HEK293 (cell line): Measurements from ENCODE around the gene PLCXD1.

ENCODE experiments used
- CTCF ChIA-PET: fragments of 350-600 bp; formaldehyde crosslinking; extraction: SDS; loops from one replicate; lab custom pipeline; 2021; ENCODE audit warnings: antibody characterized with exemption; lab: Yijun Ruan, JAX
- POLR2A ChIA-PET: fragments of 300-600 bp; formaldehyde crosslinking; extraction: SDS; loops from one replicate; lab custom pipeline; 2020; ENCODE audit warnings: antibody characterized with exemption, inconsistent platforms; lab: Yijun Ruan, JAX
- H3K27ac ChIP-seq: fragments of 200-500 bp; sonication (Bioruptor generic); 2 replicates; pipeline ENCODE4 v1.5.1; 2014; ENCODE audit warnings: low read depth, low read length, control low read depth, inconsistent platforms; ENCODE audit errors: extremely low read depth
- H3K36me3 ChIP-seq, 2 experiments: fragments of 200-500 bp in 1 of 2; sonication (Bioruptor generic) in 1 of 2; 1 replicate in 1 of 2; 2 replicates in 1 of 2; pipeline ENCODE4 v1.5.1; 2014 to 2017; ENCODE audit warnings: inconsistent platforms in 2 of 2, low read length in 2 of 2; ENCODE audit not compliant: control insufficient read depth in 2 of 2, insufficient read depth in 1 of 2
- H3K4me1 ChIP-seq: fragments of 200-500 bp; sonication (Bioruptor generic); 2 replicates; pipeline ENCODE4 v1.5.1; 2014; ENCODE audit warnings: mild to moderate bottlenecking, low read length, inconsistent platforms; ENCODE audit not compliant: control insufficient read depth, insufficient read depth
- H3K4me3 ChIP-seq: 2 replicates; pipeline ENCODE4 v1.5.1; 2011; ENCODE audit warnings: low read depth, mild to moderate bottlenecking, control low read depth, low read length, moderate library complexity
- H3K9me3 ChIP-seq: fragments of 200-500 bp; sonication (Bioruptor generic); 2 replicates; pipeline ENCODE4 v1.5.1; 2014; ENCODE audit warnings: low read depth, low read length, inconsistent platforms; ENCODE audit not compliant: control insufficient read depth, insufficient read depth
- GLIS1 ChIP-seq: fragments of 450-650 bp; formaldehyde crosslinking; IDR thresholded peaks from 2 replicates; pipeline ENCODE4 v1.5.1; 2016; ENCODE audit warnings: missing biosample characterization, missing genetic modification characterization
- HOXD13 ChIP-seq: sonication (generic); formaldehyde crosslinking; IDR thresholded peaks from 2 replicates; pipeline ENCODE4 v1.8.0; 2022; ENCODE audit warnings: missing genetic modification reagents, borderline replicate concordance
- KLF1 ChIP-seq: fragments of 450-650 bp; formaldehyde crosslinking; IDR thresholded peaks from 2 replicates; pipeline ENCODE4 v1.5.1; 2016; ENCODE audit warnings: missing biosample characterization, missing genetic modification characterization
- MEIS1 ChIP-seq: sonication (generic); formaldehyde crosslinking; IDR thresholded peaks from 2 replicates; pipeline ENCODE4 v1.8.1; 2022; ENCODE audit warnings: missing genetic modification reagents, mild to moderate bottlenecking, borderline replicate concordance
- MZF1 ChIP-seq: fragments of 450-650 bp; formaldehyde crosslinking; IDR thresholded peaks from 2 replicates; pipeline ENCODE4 v1.5.1; 2017; ENCODE audit warnings: missing biosample characterization, missing genetic modification characterization, borderline replicate concordance
- SP7 ChIP-seq: fragments of 450-650 bp; formaldehyde crosslinking; IDR thresholded peaks from 2 replicates; pipeline ENCODE4 v1.5.1; 2016; ENCODE audit warnings: missing biosample characterization, missing genetic modification characterization
- TRIM28 ChIP-seq: IDR thresholded peaks from 2 replicates; pipeline ENCODE4 v1.6.1; 2011; ENCODE audit warnings: low read length, control low read depth, borderline replicate concordance
- ZNF121 ChIP-seq: fragments of 450-650 bp; formaldehyde crosslinking; IDR thresholded peaks from 2 replicates; pipeline ENCODE4 v1.5.1; 2016; ENCODE audit warnings: missing biosample characterization, missing genetic modification characterization
- ZNF16 ChIP-seq: fragments of 450-650 bp; formaldehyde crosslinking; IDR thresholded peaks from 2 replicates; pipeline ENCODE4 v1.5.1; 2016; ENCODE audit warnings: low read depth, missing biosample characterization, missing genetic modification characterization
- ZNF211 ChIP-seq: fragments of 450-650 bp; formaldehyde crosslinking; IDR thresholded peaks from 2 replicates; pipeline ENCODE4 v1.5.1; 2016; ENCODE audit warnings: low read depth, missing biosample characterization, missing genetic modification characterization
- ZNF324 ChIP-seq: fragments of 450-650 bp; formaldehyde crosslinking; IDR thresholded peaks from 2 replicates; pipeline ENCODE4 v1.5.1; 2016; ENCODE audit warnings: missing biosample characterization, missing genetic modification characterization
- ZNF391 ChIP-seq: fragments of 450-650 bp; formaldehyde crosslinking; IDR thresholded peaks from 2 replicates; pipeline ENCODE4 v1.5.1; 2016; ENCODE audit warnings: low read depth, missing biosample characterization, missing genetic modification characterization, borderline replicate concordance
- ZNF521 ChIP-seq: fragments of 450-650 bp; formaldehyde crosslinking; IDR thresholded peaks from 2 replicates; pipeline ENCODE4 v1.5.1; 2017; ENCODE audit warnings: missing biosample characterization, mild to moderate bottlenecking, missing genetic modification characterization
- ZNF548 ChIP-seq: fragments of 450-650 bp; formaldehyde crosslinking; IDR thresholded peaks from 2 replicates; pipeline ENCODE4 v1.5.1; 2016; ENCODE audit warnings: missing biosample characterization, missing genetic modification characterization
- ZNF549 ChIP-seq: fragments of 450-650 bp; IDR thresholded peaks from 2 replicates; pipeline ENCODE4 v1.5.1; 2018; ENCODE audit warnings: missing biosample characterization, missing genetic modification characterization, mild to moderate bottlenecking, inconsistent platforms, moderate library complexity
- ZNF555 ChIP-seq: fragments of 450-650 bp; formaldehyde crosslinking; conservative IDR thresholded peaks from 2 replicates; pipeline ENCODE4 v1.5.1; 2017; ENCODE audit warnings: missing biosample characterization, mild to moderate bottlenecking, missing genetic modification characterization, inconsistent platforms
- ZNF621 ChIP-seq: fragments of 450-650 bp; formaldehyde crosslinking; IDR thresholded peaks from 2 replicates; pipeline ENCODE4 v1.5.1; 2017; ENCODE audit warnings: missing biosample characterization, missing genetic modification characterization
- ZNF626 ChIP-seq: fragments of 450-650 bp; sonication (Bioruptor Pico); formaldehyde crosslinking; IDR thresholded peaks from 2 replicates; pipeline ENCODE4 v1.5.1; 2018; ENCODE audit warnings: missing biosample characterization, missing genetic modification characterization, inconsistent platforms
- TF ChIP-seq, protein P1 (sequence below): fragments of 450-650 bp; formaldehyde crosslinking; IDR thresholded peaks from 2 replicates; pipeline ENCODE4 v1.5.1; 2016; ENCODE audit warnings: missing biosample characterization, missing genetic modification characterization
- TF ChIP-seq, protein P2 (sequence below): fragments of 450-650 bp; formaldehyde crosslinking; IDR thresholded peaks from 2 replicates; pipeline ENCODE4 v1.5.1; 2016; ENCODE audit warnings: missing biosample characterization, missing genetic modification characterization
- TF ChIP-seq, protein P3 (sequence below): fragments of 450-650 bp; formaldehyde crosslinking; IDR thresholded peaks from 2 replicates; pipeline ENCODE4 v1.5.1; 2017; ENCODE audit warnings: missing biosample characterization, missing genetic modification characterization
- TF ChIP-seq, protein P4 (sequence below): fragments of 450-650 bp; formaldehyde crosslinking; IDR thresholded peaks from 2 replicates; pipeline ENCODE4 v1.5.1; 2016; ENCODE audit warnings: missing biosample characterization, missing genetic modification characterization, low read depth

Gene PLCXD1

DNA sequence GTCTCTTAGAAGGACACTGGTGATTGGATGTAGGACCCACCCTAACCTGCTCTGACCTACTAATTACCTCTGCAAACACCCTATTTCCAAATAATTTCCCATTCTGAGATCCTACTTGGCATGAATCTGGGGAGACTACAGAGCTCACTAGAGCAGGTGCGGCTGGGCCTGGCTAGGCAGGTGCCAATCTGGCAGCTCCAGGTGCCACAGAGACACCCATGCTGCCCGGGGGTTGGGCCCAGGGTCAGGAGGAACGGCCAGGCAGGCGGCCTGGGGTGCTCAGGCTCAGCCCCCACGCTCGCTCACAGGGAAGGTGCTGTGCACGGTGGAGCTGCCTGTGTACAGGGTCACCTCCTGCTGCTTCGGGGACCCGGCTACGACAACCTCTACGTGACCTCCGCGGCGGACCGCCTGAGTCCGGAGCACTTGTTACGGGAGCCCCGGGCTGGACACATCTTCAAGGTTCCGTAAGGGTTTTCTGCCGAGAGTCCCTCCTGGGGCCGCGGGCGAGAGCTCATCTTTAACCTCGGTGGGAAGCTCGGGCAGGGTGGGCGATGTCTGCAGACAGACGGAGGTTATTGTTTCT, 26.5 kb upstream of the PLCXD1 start (continued):
- TF ChIP-seq, protein P1, sequence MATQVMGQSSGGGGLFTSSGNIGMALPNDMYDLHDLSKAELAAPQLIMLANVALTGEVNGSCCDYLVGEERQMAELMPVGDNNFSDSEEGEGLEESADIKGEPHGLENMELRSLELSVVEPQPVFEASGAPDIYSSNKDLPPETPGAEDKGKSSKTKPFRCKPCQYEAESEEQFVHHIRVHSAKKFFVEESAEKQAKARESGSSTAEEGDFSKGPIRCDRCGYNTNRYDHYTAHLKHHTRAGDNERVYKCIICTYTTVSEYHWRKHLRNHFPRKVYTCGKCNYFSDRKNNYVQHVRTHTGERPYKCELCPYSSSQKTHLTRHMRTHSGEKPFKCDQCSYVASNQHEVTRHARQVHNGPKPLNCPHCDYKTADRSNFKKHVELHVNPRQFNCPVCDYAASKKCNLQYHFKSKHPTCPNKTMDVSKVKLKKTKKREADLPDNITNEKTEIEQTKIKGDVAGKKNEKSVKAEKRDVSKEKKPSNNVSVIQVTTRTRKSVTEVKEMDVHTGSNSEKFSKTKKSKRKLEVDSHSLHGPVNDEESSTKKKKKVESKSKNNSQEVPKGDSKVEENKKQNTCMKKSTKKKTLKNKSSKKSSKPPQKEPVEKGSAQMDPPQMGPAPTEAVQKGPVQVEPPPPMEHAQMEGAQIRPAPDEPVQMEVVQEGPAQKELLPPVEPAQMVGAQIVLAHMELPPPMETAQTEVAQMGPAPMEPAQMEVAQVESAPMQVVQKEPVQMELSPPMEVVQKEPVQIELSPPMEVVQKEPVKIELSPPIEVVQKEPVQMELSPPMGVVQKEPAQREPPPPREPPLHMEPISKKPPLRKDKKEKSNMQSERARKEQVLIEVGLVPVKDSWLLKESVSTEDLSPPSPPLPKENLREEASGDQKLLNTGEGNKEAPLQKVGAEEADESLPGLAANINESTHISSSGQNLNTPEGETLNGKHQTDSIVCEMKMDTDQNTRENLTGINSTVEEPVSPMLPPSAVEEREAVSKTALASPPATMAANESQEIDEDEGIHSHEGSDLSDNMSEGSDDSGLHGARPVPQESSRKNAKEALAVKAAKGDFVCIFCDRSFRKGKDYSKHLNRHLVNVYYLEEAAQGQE (tag by site-specific recombination), result no peak
- TF ChIP-seq SP7 (tag by site-specific recombination), result no peak

DNA sequence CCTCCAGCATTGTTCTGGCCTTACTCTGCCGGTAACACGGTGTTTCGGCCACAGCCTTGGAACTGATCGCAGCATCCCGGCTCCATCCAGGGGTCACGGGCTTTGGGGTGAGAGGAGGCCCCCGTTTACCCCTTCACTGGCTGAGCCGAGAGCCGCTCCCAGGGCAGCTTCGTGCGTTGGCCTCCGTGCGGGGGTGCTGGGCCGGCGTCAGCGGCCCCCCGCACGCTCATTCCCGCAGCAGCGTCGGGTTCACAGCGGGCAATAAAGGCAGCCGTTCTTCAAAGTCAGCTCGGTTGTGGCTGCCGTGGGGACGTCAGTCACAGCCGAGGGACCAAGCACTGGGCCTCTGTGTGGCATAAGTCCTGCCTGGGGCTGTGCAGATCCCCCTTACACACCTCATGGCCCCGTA, 25.3 kb upstream of the PLCXD1 start:
- no peaks in the 10 kb centered on the region for H3K4me1 ChIP-seq
- TF ChIP-seq ZNF548 (no peak), GLIS1 (no peak), HOXD13 (no peak), ZNF324 (tag by site-specific recombination) (no peak), ZNF391 (tag by site-specific recombination) (no peak), TRIM28 (no peak), ZNF211 (tag by site-specific recombination) (no peak), ZNF121 (tag by site-specific recombination) (no peak), ZNF555 (no peak), ZNF621 (tag by site-specific recombination) (no peak), MZF1 (no peak), MEIS1 (CRISPR knock-in tag) (no peak), KLF1 (no peak), ZNF521 (tag by site-specific recombination) (no peak), ZNF549 (tag by site-specific recombination) (no peak), ZNF626 (tag by site-specific recombination) (no peak), ZNF16 (no peak)
- TF ChIP-seq, protein P2, sequence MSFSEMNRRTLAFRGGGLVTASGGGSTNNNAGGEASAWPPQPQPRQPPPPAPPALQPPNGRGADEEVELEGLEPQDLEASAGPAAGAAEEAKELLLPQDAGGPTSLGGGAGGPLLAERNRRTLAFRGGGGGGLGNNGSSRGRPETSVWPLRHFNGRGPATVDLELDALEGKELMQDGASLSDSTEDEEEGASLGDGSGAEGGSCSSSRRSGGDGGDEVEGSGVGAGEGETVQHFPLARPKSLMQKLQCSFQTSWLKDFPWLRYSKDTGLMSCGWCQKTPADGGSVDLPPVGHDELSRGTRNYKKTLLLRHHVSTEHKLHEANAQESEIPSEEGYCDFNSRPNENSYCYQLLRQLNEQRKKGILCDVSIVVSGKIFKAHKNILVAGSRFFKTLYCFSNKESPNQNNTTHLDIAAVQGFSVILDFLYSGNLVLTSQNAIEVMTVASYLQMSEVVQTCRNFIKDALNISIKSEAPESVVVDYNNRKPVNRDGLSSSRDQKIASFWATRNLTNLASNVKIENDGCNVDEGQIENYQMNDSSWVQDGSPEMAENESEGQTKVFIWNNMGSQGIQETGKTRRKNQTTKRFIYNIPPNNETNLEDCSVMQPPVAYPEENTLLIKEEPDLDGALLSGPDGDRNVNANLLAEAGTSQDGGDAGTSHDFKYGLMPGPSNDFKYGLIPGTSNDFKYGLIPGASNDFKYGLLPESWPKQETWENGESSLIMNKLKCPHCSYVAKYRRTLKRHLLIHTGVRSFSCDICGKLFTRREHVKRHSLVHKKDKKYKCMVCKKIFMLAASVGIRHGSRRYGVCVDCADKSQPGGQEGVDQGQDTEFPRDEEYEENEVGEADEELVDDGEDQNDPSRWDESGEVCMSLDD, result no peak
- TF ChIP-seq, protein P3, sequence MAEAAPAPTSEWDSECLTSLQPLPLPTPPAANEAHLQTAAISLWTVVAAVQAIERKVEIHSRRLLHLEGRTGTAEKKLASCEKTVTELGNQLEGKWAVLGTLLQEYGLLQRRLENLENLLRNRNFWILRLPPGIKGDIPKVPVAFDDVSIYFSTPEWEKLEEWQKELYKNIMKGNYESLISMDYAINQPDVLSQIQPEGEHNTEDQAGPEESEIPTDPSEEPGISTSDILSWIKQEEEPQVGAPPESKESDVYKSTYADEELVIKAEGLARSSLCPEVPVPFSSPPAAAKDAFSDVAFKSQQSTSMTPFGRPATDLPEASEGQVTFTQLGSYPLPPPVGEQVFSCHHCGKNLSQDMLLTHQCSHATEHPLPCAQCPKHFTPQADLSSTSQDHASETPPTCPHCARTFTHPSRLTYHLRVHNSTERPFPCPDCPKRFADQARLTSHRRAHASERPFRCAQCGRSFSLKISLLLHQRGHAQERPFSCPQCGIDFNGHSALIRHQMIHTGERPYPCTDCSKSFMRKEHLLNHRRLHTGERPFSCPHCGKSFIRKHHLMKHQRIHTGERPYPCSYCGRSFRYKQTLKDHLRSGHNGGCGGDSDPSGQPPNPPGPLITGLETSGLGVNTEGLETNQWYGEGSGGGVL (tag by site-specific recombination), result no peak
- TF ChIP-seq, protein P4, sequence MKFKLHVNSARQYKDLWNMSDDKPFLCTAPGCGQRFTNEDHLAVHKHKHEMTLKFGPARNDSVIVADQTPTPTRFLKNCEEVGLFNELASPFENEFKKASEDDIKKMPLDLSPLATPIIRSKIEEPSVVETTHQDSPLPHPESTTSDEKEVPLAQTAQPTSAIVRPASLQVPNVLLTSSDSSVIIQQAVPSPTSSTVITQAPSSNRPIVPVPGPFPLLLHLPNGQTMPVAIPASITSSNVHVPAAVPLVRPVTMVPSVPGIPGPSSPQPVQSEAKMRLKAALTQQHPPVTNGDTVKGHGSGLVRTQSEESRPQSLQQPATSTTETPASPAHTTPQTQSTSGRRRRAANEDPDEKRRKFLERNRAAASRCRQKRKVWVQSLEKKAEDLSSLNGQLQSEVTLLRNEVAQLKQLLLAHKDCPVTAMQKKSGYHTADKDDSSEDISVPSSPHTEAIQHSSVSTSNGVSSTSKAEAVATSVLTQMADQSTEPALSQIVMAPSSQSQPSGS (tag by site-specific recombination), result no peak
- TF ChIP-seq, all 188 proteins: peak for 0
- Histone ChIP-seq H3K27ac (no peak overlapping the region), H3K4me3 (no peak overlapping the region), H3K36me3 (no peaks in the 10 kb centered on the region), H3K9me3 (no peaks in the 10 kb centered on the region)
- ChIA-PET POLR2A (no interaction called here), CTCF (no interaction called here)
